ENCODE data around the gene PCYT2.

PCYT2 gene

GRCh38 chr17:81951785-81952684, 40.8 kb upstream of the PCYT2 start:
- DNase-seq (ENCODE audit: low spot score): no peak
- no peak for TF ChIP-seq CTCF (IDR thresholded peaks at IDR 0.05; ENCODE audit: extremely low read depth, missing control alignments)

DNA sequence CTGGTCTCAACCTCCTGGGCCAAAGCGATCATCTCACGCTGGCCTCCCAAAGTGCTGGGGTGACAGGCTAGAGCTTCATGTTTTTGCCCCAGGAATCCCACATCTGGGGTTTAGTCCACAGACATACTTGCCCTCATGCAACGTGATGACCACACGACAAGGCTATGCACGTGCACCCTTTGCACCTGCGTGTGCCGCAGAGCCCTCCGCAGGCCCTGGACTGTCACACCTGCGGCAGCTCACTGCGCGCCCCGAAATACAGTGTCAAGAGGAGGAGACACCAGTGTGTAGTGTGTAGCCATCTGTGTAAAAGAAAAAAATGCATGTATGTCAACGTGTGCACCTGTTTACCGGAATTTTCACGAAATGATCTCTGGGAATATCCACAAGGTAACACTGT, 39.3 kb upstream of the PCYT2 start:
- TF ChIP-seq CTCF (IDR thresholded peaks at IDR 0.05; ENCODE audit: extremely low read depth, missing control alignments): no peak

DNA sequence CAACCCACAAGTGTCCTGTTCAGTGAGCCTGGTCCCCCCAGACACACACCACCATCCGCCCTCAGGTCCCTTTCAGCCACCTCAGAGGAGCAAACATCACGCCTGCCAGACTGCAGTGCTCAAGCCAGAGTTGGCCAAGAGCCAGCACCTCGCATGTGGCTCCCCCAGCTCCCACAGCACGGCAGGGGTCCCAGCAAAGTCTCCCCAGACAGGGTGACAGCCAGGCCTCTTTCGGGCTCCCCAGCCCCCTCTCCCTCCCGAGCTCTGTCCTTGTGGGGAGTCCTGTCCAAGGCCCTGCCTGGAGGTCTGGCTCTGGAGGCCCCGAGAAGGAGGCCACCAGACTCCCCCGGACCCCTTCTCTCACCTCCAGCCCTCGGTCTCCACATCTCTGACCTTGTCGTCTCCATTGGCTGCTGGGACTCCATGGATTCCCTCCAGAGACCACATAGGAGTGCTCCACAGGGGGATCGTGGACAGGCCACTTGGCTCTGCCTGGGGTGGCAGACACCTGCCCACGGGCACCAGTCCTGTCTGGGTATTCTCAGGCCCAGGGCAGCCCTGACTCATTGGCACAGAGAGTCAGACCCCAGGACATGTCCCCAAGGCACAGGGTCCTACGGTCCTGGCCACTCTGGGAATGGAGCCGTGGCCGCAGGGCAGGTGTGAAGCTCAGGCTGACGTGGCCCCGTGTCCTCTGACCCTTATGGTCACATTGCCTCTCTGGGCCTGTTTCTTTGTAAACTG, 37.6 kb upstream of the PCYT2 start:
- no peak for TF ChIP-seq CTCF (IDR thresholded peaks at IDR 0.05; ENCODE audit: extremely low read depth, missing control alignments)
- no peak for DNase-seq (ENCODE audit: low spot score)

More for the DNA sequence above, 39.3 kb upstream of the PCYT2 start:
- no peak for DNase-seq (ENCODE audit: low spot score)

GRCh38 chr17:81947189-81947588, 36.0 kb upstream of the PCYT2 start, which contains the start of gene MYADML2:
MYADML2 (minus strand) TSS chr17:81947233; CDS start chr17:81941741, 5,492 bp downstream.
- TF ChIP-seq CTCF (IDR thresholded peaks at IDR 0.05; ENCODE audit: extremely low read depth, missing control alignments): no peak
- DNase-seq (ENCODE audit: low spot score): no peak

DNA sequence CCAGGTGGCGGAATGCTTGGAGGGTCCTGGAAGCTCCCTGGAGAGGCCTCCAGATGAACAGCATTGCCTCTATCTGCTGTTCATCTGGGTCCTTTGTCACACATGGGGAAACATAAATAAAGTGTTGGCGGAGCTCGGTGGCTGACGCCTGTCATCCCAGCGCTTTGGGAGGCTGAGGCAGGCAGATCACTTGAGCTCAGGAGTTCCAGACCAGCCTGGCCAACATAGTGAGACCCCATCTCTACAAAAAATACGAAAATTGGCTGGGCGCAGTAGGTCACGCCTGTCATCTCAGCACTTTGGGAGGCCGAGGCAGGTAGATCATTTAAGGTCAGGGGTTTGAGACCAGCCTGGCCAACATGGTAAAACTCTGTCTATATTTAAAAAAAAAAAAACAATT, 33.7 kb upstream of the PCYT2 start:
- no peak for TF ChIP-seq CTCF (IDR thresholded peaks at IDR 0.05; ENCODE audit: extremely low read depth, missing control alignments)

DNA sequence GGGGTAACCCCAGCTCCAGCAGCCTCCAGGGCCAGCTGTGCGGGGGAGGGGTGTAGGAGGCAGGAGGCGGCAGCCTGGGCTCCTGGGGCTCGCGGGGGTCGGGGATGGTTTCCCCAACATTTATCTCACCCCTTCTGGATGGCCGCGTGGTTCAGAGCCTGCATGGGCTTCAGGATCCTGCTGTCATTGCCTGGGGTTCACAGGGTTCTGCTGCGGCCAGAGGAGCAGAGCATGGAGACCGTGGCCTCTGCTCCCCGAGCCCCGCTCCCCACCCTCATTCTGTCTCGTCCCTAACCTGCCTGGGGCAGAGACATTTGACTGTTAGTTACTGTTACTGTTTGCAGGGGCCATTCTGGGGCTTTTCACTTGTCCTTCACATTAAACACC, 31.0 kb upstream of the PCYT2 start:
- no peak for DNase-seq (ENCODE audit: low spot score)
- no peak for TF ChIP-seq CTCF (IDR thresholded peaks at IDR 0.05; ENCODE audit: extremely low read depth, missing control alignments)

More for the DNA sequence above, 33.7 kb upstream of the PCYT2 start:
- no peak for DNase-seq (ENCODE audit: low spot score)
